T-helper 1 cell treated with Interleukin-12 subunit alpha and Interleukin-12 subunit beta and Interleukin-4 antibody, amounts not matched to agents 30 ng/mL and 1 ng/mL, for 36 hours (primary cell): ENCODE measurements around the gene WNT9A. TPM values are rescaled to one million over a fixed set of nuclear protein-coding genes. Genes with fewer than 3 reads are reported as not detected.

Source experiments
- intact Hi-C: fragments of 100-400 bp; cut with micrococcal nuclease; formaldehyde crosslinking; loops from one replicate; pipeline ENCODE4 v1.15.1; 2024
- total RNA-seq: library from RNA; stranded (reverse); gene quantifications from 2 replicates; pipeline ENCODE4 v1.2.3, GENCODE V29; 2022

The WNT9A gene
- total RNA-seq, 1 donor from 2014 or later, result 0.27 TPM

DNA sequence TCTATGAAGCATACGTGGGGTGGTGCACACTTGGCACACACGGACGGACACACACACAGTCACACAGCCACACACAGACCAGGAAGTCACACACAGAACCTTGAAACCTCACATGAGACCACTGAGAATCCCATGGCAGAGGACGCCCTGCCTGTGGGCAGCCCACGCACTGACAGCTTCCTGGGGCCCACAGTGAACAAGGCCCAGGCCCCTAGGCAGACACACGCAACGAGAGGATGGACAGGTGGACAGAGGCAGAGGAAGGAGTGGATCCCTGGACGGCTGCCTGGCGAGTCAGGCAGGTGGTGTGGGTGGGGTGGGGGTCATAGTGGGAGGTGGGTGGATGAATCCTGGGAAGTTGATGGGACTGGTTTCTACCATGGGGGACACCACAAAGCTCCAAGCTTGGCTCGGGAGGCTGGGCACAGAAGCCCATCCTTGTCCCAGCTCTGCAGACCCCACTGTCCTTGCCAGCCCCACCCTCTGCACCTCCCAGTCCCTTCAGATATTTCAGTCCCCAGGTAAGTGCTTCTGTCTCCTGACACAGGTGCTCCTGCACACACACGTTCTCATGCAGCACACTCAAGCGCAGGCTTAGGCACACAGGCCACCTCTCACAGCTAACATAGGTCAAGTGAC is 49.1 kb downstream of the WNT9A start:
- intact Hi-C loops, result no loop called here

DNA sequence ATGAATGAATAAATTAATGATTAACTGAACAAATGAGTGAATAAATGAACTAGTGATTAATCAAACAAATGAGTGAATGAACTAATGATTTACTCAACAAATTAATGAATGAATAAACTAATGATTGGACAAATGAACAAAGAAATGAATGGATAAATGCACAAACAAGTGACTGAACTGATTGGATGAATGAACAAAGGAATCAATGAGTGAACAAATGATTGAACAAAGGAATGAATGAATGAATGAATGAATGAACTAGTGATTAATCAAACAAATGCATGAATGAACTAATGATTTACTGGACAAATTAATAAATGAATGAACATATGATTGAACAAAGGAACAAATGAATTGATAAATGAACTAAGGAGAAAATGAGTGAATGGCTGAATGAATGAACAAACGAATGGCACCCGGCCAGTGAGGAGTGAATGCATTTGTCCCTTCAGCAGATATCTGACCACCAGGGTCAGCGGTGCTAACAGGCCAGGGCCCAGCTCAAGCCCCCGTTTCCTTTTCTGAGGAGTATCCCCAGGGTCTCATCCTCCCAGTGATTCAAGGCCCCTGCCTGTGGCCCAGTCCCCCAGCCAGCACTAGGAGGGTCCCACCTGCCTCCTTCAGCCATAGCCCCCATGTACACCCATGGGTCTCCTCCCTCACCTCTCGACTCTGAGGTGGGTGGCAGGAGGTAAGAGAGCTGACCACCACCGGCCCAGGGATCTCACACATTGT is 49.9 kb downstream of the WNT9A start:
- intact Hi-C loops, result no loop called here

DNA sequence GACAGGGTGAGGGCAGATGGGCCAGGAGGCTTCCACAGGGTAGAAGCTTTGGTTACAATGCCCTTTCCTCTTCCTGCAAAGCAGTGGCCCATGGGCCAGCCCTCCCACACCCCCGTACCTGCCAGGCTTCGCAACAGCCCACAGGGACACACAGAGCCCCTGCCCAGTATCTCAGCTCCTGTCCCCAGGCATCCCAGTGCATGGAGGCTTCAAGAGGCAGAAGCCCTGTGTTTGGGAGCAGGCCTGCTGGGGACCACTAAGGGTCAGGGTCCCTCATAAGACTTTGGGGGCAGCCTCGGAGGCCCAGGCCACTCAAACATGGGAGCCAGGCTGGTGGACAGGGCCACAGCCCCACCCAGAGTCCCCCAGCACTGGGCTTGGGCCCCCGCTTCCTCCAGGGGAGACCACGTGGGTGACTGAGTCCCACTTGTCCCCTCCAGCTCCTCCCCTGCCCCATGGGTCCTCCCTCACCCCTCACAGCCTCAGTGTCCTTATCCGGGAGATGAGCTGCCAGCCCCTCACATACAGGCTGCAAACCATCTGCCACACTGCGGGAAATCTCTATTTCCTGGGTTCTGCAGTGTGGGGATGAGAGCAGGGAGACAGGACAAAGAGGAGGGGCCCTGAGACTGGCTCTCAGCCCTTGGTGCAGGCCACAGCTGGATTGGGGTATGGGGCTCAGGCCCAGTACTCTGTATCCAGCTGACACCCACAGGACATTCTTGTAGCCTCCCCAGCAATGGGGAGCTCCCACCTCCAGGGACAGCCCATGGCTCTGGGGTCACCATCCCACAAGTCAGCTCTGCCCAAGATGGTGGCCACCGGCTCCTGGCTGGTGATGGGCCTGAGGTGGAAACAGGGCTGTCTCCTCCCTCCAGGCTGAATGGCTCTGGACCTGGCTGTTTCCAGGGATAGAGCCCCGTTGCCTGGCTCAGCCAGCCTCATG is 50.7 kb downstream of the WNT9A start:
- intact Hi-C loops, result no loop called here

DNA sequence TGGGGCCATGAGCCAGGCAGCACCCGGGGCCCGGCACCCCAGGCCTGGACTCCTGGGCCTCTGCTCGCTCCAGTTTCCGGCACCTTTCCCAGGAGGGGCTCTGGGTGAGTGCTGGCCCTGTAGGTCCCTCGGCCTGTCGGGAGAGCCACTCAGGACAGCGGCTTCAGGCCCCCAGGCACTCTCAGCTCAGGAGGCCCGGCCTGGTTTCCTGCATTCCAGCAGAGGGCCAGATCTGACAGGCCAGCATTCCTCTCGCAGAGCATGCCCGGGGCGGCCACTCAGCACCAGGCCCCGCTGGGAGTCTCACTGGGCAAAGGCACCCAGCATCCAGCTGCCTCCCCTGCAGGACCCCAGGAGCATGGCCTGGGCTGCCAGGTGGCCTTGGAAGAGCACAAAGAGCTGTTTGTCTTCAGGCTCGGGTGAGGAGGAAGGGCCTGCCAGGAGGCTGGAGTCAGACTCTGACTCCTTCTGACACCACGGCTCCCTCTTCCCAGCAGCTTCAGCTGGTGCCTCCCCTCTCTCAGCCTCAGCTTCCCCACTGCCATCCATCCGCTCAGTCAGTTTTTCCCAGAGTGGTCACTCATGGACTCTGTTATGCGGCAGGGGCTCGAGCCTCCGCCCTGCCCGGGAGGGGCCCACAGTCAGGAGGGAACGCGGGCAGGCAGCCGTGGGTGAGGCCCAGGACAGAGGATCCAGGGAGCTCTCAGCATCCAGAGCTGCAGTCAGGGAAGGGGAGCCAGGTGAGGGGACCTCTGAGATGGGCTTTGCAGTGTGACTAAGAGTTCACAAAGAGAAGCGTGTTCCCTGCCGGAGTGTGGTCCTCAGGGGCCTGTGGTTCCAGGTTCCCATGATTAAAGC is 51.7 kb downstream of the WNT9A start:
- intact Hi-C loops, result no loop called here

DNA sequence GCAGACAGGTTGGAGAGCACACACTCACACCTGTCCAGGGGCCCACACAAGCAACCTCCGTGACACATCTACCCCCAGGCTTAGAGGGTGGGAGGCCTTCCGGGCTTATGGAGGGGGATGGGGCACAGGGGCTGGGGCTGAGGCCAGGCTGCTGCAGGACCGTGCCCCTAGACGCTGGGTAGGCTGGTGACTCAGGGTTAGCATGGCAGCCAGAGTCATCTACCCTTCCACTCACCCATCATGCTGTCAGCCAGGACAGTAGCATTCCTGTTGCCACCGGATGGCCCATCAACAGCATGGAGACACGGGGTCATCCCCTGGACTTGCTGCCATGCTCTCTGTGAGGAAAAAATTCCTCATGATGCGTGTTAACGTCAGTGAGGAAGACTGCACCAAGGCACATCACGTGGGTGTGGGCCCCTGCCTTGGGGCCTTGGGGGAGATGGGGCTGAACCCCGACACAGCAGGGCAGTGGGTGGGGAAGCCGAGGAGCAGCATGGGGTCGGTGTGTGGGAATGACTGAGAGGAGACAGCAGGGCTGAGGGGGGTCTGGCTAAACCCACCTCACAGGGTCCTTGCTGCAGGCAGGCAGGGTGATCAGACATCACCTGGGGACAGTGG is 52.8 kb downstream of the WNT9A start:
- intact Hi-C loops, result no loop called here

DNA sequence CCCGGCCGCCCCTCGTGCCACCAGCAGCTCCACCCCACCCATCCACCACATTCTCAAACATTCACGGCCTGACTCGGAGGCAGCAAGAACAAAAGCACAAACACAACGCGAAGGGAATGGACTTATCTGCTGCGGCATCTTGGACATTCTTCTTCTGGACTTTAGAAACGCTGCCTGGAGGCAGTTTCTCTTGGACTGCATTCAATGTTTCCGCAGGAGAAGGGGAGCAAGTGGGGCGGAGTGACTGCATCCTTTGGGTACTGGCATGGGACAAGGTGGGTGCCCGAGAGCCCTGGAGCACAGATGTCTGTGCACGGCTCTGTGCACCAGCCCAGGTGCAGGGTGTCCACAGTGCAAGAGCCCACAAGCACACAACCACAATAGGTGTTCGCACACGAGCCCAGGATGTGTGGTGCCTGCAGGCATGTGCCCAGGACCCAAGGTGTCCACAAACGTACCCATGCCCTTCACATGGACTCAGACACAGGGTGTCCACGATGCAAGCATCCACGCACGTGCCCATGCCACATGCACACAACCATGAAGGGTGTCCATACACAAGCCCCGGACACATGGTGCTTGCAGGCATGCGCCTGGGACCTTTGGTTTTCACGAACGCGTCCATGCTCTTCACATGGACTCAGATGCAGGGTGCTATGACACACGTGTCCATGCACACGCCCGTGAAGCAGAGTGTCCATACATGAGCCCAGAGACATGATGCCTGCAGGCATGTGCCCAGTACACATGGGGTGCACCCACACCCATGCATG is 53.6 kb downstream of the WNT9A start:
- intact Hi-C loops, result no loop called here

DNA sequence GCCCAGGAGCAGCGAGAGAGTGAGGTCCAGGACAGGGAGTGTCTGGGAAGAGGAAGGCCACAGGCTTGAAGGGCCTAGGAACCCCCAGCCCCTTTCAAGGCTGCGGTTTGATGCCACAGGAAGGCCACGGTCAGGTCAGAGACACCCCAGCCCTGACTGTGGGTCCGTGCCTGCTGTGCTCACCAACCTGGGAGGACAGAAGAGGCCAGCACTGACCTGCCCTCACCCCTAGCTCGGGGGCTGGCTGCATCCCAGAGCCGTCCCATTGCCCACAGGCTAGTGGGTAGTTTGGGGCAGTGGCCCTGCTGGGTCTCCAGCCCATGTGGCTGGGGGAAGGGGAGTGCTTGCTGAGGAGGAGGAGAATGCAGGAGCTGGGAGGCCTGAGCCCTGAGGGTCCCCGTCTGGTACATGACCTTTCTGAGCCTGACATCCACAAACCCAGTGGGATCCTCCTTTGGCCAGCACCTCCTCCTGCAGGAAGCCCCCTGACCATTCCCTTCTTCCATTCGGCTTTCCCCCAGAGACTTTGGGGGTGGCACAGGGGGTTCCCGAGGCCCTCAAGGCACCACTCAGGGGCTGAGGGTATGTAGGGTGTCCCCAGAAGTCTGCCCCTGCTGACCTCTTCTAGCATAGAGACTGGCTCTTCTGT is 54.3 kb downstream of the WNT9A start:
- intact Hi-C loops, result no loop called here

DNA sequence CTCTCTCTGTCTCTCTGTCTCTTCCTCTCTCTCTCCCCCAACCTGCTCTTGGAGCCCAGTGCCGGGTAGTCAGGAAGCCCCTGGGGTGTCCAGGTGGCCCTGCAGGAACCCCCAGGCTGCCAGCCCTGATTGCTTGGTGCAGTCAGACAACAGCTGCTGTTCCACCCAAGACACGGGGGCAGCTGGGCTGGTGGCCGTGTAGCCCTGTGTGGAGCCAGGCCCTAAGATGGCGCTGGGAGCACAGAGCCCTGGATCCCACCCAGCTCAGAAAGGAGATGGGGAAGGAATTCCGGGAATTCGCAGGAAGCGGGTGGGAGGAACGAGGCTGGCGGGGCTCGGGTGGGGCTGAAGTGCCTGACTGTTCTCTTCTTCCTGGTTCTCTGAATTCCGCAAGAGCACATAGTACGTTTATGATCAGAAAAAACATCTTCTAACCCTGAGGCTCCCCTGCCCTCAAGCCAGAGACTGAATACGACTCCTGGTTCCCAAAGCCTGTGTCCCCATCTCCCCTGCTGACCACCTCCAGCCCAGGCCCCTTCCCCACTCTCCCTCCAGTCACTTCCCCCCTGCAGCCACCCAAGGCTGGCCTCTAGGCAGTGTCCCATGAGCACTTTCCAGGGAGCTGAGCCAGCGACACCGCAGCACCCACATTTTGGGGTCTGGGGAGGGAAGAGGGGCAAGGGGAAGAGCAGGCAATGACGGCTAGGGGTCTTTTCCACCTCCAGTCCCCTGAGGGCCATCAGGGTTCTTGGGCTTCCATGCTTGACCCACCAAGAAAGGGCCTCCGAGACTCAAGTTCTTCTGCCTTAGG is 55.0 kb downstream of the WNT9A start:
- intact Hi-C loops, result no loop called here

DNA sequence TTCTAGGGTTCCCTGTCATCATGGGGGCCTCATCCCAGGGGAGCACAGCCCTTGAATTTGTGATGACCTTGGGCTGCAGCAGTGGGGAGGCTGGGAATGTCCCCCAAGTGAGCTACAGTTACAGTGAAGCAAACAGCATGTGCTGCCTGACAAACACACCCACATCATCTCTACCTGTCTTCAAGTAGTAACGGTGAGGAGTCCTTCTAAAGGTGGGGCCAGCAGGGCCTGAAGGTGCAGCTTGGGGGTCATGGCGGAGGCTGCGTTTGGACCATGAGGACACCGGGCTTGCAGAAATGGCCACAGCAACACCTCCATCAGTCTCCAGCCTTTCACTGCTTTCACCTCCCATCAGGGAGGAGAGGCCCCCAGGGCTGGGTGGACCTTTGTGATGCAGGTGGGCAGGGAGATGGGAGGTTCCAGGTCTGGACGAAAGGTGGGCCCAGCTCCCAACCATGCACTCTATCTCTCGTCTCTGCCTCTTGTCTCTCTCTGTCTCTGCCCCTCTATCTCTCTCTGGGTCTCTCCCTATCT is 55.7 kb downstream of the WNT9A start:
- intact Hi-C loops, result no loop called here

DNA sequence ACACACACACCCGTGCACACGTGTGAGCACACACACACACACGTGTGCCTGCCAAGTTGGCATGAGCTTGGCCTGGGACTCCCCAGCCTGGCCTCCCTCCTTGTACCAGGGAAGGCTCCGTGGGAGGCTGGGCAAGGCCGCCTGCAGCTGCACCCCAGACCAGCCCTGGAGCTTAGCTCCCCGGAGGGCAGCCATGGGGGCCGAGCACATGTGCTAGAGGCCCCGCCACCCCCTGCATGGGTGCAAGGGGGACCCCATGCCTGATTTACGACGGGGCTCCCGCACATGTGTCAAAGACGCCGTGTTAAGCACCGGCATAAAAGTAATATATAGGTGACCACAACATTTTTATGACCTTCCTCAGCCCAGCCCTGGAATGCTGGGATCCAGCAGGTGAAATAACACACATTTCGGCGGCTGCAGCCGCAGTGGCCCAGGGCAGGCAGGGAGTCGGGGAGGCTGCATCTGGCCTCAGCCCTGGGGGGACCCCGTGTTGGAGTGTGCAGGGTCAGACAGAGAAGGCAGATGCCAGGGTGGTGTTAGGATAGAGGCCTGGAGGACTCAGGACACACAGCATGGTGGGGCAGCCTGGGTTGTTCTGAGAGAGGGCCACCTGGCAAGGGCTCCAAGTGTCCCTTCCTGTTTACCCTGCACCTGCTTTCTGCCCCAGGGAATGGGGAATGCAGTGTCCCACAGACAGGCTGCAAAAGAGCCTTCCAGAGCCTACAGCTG is 56.3 kb downstream of the WNT9A start:
- intact Hi-C loops, result no loop called here

DNA sequence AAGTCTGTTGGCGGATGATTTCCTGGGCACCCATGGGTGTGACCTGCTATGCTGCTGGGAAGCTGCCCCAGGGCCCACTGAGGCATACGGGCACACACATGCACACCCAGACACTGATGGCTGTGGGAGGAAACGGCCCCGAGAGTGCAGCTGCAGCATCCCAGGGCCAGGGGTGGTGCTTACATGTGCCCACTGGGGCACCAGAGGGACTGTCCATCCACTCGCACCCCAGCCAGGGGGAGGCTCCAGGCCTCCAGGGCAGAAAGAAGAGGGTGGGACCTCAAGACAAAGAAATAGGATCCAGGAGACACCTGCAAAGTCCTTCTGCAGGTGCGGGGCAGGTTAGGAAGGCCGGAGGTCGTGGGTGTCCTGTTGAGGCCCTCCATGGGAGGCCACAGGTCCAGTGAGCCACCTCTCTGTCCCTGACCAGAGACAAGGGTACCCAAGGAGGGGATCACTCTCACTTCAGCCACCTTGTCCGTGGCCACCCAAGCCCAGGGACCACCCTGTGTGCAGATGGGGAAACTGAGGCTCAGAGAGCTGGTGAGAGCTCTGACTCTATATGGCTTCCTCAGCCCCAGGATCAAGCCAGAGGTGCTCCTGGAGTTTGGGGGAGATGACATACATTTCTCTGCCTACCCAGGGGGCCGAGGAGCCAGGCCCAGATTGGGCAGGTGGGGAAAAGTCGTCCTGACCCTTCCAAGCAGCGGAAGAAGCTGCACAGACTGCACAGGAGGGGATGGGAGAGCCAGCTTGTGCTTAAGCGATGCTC is 57.1 kb downstream of the WNT9A start:
- intact Hi-C loops, result no loop called here

DNA sequence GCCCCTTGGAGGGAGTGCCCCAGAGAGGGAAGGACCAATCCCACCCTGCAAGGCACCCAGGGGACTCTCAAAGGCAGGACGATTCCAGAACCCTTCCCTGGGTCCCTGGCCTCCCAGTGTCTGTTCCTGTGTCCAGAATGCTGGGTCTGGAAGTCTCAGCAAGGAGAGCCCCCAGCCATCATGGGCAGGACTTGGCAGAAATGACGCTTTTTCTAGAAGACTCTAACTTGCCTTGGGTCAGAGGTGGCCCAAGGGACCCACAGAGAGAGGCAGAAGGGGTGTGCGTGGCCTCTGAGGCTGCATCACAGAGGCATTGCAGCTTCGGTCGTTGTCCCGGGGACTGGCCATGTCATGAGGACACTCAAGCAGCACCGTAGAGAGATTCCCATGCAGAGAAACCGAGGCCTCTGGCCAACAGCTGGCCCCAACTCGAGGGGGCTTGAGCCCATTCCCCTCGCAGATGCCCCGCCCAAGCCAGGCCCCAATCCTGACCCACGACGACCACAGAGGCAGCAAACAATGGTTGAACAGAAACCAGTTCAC is 57.8 kb downstream of the WNT9A start:
- intact Hi-C loops, result loop anchor here (5.0 kb wide), 1 partner anchor 103 kb away; no protein-coding TSS in a partner anchor

DNA sequence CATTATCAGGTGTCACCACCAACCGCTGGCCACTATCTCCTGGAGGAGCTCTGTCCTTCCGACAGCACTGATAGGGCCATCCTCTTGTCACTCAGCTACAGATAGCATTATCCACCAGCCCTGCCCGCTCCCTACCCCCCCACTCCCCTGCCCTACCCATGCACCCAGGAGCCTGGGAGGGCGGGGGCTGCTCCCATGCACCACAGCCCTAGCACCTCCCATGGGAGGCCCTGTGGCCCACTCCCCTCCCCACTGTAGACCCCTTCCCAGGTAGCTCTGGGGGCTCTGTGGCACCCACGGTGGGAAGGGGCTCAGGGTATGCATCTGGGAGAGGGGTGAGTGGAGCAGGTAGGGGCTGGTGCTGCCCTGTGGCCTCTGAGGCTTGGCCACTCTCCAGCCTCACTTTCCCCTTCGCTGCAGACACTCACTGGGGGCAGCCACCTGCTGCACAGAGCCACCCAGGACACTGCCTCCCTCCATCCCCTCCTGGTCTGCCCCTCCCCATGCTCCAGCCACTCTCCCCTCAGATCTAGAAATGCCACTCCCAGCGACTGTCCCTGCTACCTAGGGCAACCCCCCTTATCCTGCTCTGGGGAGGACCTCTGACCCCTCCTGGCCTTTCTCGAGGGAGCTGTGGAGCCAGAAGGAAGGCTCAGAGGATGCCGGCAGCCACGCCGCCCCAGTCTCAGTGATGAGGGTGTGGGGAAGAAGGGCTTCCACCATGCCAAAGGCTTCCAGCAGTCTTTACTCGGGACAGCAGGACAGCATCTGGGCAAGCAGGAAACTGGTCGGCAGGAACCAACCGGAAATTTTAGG is 58.5 kb downstream of the WNT9A start:
- intact Hi-C loops, result loop anchor here (5.0 kb wide), 1 partner anchor 102 kb away; no protein-coding TSS in a partner anchor

DNA sequence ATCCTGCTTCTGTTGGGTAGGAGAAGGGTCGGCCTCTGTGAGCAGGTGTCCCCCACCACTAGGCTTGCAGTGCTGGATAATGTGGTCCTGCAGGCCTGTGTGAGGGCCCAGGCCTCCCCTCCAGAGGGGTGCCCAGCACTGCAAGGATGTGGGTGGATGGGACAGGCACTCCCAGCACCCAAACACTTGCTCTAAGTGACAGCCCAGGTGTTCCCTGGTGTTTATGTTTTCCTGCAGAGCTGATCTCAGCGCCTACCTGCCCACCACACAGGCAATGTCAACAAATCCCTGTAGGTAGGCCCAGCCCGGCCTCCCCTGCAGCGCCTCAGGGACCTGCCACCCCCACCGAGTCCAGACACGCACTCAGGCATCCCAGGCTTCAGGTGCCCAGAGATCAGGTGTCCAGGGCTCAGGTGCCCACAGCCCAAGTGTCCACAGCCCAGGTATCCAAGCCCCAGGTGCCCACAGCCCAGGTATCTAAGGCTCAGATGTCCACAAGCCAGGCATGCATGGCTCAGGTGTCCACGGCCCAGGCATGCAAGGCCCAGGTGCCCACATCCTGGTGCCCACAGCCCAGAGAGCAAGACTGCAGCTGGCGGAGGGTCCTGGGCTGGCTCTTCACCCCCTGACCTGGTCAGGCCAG is 59.2 kb downstream of the WNT9A start:
- intact Hi-C loops, result loop anchor here (5.0 kb wide), 1 partner anchor 101 kb away; no protein-coding TSS in a partner anchor
